ENCODE measurements around the gene CDHR5. TPM values are rescaled to one million over a fixed set of nuclear protein-coding genes. Genes with fewer than 3 reads are reported as not detected.
A peak's percentile ranks its signal among the peaks of the same experiment; 100 is the strongest.

The CDHR5 gene
- total and polyA plus RNA-seq, 3 experiments from 2014 or later, result not detected

DNA sequence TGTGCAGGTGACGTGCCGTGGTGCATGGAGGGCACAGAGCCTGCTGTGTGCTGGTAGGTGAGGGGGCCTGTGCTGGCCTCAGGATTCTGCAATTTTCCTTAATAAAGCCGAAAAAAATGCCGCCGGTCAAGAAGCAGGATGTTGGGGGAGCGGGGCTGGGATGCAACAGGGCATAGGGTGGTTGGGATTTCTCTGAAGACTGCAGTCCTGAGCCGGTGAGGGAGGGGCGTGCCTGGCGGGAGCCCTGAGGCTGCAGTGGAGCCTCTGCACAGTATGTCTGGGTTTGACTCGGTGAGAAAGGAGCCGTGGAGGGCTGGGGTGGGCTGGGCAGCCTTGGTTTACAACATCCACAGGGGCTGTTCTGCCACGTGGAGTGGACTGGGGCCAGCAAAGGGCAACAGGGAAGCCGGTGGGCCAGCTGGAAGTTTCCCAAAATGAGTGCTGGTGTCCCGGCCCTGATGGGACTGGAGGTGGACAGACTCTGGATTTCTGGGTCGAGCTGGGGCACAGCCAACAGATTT, 1.3 kb downstream of the CDHR5 start:
- H3K27me3 ChIP-seq (ENCODE audit: insufficient read depth, low read length, poor library complexity, severe bottlenecking), result peaks cover 4% of the 10 kb centered on the region
- H3K9me3 Mint-ChIP-seq, result peaks cover 0 to 2% (median 0%) of the 10 kb centered on the region in 5 donors
- DNase-seq, result no peak
- peak overlapping the region in 1 of 7 donors; percentile 12 for H3K4me3 Mint-ChIP-seq
- H3K4me3 ChIP-seq (ENCODE audit: low read length), result no peak overlapping the region
- ChIA-PET POLR2A (no interaction called here), CTCF (no interaction called here)
- H3K9me3 ChIP-seq (ENCODE audit: low read length), result no peaks in the 10 kb centered on the region
- no peaks in the 10 kb centered on the region for H3K36me3 ChIP-seq (ENCODE audit: insufficient read depth, low read length)
- H3K27ac Mint-ChIP-seq, result no peak overlapping the region
- H3K4me1 Mint-ChIP-seq, result peaks cover 6 to 11% (median 7%) of the 10 kb centered on the region in 3 donors
- H3K27me3 Mint-ChIP-seq, result peaks cover 15 to 22% of the 10 kb centered on the region in 2 donors
- H3K27ac ChIP-seq (ENCODE audit: low read depth, low read length), result no peak overlapping the region
- peaks cover 0 to 1% (median 1%) of the 10 kb centered on the region in 3 donors for H3K36me3 Mint-ChIP-seq
- peaks cover 2% of the 10 kb centered on the region for H3K4me1 ChIP-seq (ENCODE audit: insufficient read depth, low read length)

DNA sequence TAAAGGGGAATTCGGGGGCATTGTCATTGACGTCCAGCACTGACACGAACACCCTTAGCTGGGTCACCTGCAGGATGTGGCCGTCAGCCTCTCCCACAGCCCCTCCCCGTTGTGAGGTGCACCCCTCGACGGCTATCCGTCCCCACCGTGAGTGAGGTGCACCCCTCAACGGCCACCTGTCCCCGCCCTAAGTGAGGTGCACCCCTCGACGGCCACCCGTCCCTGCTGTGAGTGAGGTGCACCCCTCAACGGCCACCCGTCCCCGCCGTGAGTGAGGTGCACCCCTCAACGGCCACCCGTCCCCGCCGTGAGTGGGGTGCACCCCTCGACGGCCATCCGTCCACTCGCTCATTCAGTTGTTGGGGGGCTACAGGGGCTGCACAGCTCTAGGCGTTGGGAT, 2.9 kb downstream of the CDHR5 start:
- H3K4me1 Mint-ChIP-seq, result peaks cover 0 to 3% (median 1%) of the 10 kb centered on the region in 3 donors
- peaks cover 4% of the 10 kb centered on the region for H3K27me3 ChIP-seq (ENCODE audit: insufficient read depth, low read length, poor library complexity, severe bottlenecking)
- no peak for DNase-seq
- no peaks in the 10 kb centered on the region for H3K9me3 Mint-ChIP-seq
- no peak overlapping the region for H3K27ac Mint-ChIP-seq
- peaks cover 0 to 1% (median 0%) of the 10 kb centered on the region in 3 donors for H3K36me3 Mint-ChIP-seq
- no peaks in the 10 kb centered on the region for H3K9me3 ChIP-seq (ENCODE audit: low read length)
- ChIA-PET POLR2A (no interaction called here), CTCF (no interaction called here)
- H3K4me3 Mint-ChIP-seq, result no peak overlapping the region
- no peaks in the 10 kb centered on the region for H3K36me3 ChIP-seq (ENCODE audit: insufficient read depth, low read length)
- no peak overlapping the region for H3K4me3 ChIP-seq (ENCODE audit: low read length)
- no peaks in the 10 kb centered on the region for H3K4me1 ChIP-seq (ENCODE audit: insufficient read depth, low read length)
- H3K27ac ChIP-seq (ENCODE audit: low read depth, low read length), result no peak overlapping the region
- peaks cover 7 to 13% of the 10 kb centered on the region in 2 donors for H3K27me3 Mint-ChIP-seq

DNA sequence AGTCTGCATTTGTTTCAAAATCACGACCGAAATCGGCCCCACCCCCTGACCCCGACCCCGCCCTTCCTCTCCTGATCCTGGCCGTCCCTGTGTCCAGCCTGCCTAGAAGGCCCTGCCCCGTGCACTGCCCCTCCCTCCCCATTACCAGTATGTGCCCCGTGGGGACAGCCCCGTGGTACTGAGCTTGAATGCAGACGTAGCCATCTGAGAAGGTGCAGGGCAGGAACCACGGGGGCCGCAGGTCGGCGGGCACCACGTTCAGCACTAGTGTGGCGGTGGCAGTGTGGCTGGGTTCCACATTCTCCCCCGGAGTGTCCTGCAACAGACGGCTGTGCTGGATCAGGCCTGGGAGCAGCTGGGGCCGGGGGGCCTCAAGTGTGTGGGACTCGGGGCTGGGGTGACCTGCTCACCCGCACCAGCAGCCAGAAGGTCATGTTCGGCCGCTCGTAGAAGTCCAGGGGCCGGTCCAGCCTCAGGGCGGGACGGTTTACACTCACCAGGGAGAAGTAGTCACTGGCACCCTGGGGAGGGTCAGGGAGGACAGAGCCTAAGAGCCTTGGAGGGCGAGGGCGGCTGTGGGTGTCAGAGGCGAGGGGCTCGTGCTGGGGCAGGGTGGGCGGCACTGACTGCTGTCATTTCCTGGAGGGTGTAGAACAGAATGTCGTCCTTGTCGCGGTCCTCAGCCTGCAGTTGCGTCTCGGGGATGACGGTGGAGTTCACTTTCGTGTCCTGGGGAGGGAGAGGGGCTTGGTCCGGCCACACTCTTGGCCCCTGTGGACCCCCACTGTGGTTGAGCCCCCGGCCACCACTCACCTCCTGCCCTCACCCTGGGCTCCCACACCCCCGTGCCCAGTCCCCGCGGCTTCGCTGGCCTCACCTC, 3.6 kb downstream of the CDHR5 start:
- no peak overlapping the region for H3K4me3 ChIP-seq (ENCODE audit: low read length)
- Mint-ChIP-seq H3K4me1 (peaks cover 0 to 3% (median 1%) of the 10 kb centered on the region in 3 donors), H3K27ac (no peak overlapping the region), H3K9me3 (no peaks in the 10 kb centered on the region), H3K27me3 (peaks cover 7 to 9% of the 10 kb centered on the region in 2 donors), H3K36me3 (peaks cover 0 to 1% (median 0%) of the 10 kb centered on the region in 3 donors), H3K4me3 (no peak overlapping the region)
- no peaks in the 10 kb centered on the region for H3K4me1 ChIP-seq (ENCODE audit: insufficient read depth, low read length)
- H3K36me3 ChIP-seq (ENCODE audit: insufficient read depth, low read length), result no peaks in the 10 kb centered on the region
- H3K9me3 ChIP-seq (ENCODE audit: low read length), result no peaks in the 10 kb centered on the region
- ChIA-PET POLR2A (no interaction called here), CTCF (no interaction called here)
- H3K27ac ChIP-seq (ENCODE audit: low read depth, low read length), result no peak overlapping the region
- no peak for DNase-seq
- H3K27me3 ChIP-seq (ENCODE audit: insufficient read depth, low read length, poor library complexity, severe bottlenecking), result peaks cover 4% of the 10 kb centered on the region

DNA sequence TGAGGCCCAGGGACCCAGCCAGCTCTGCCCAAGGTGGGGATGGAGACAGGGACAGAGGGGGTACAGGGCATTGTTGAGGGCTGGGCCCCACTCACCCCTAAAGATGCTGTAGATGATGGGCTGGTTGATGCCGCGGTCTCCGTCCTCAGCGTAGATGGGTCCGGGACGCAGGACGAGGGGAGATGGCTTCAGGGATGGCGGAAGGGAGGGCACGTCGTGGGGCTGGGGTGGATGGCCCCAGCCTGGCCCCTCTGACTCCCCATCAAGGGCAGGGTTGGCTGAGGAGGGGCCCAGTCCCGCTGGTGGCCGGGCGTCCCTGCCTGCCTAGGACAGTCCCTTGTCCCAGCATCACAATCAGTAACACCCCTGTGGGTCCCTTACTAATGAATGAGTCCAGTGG, 4.6 kb downstream of the CDHR5 start:
- CTCF ChIA-PET, result no interaction called here
- H3K36me3 ChIP-seq (ENCODE audit: insufficient read depth, low read length), result no peaks in the 10 kb centered on the region
- peaks cover 2 to 6% of the 10 kb centered on the region in 2 donors for H3K27me3 Mint-ChIP-seq
- H3K27ac Mint-ChIP-seq, result no peak overlapping the region
- no peak overlapping the region for H3K27ac ChIP-seq (ENCODE audit: low read depth, low read length)
- H3K4me1 Mint-ChIP-seq, result peaks cover 0 to 7% (median 3%) of the 10 kb centered on the region in 3 donors
- H3K9me3 ChIP-seq (ENCODE audit: low read length), result no peaks in the 10 kb centered on the region
- H3K9me3 Mint-ChIP-seq, result no peaks in the 10 kb centered on the region
- peaks cover 0 to 7% (median 0%) of the 10 kb centered on the region in 3 donors for H3K36me3 Mint-ChIP-seq
- H3K4me3 ChIP-seq (ENCODE audit: low read length), result no peak overlapping the region
- POLR2A ChIA-PET, result no interaction called here
- H3K27me3 ChIP-seq (ENCODE audit: insufficient read depth, low read length, poor library complexity, severe bottlenecking), result no peaks in the 10 kb centered on the region
- no peak for DNase-seq
- no peak overlapping the region for H3K4me3 Mint-ChIP-seq
- H3K4me1 ChIP-seq (ENCODE audit: insufficient read depth, low read length), result no peaks in the 10 kb centered on the region

DNA sequence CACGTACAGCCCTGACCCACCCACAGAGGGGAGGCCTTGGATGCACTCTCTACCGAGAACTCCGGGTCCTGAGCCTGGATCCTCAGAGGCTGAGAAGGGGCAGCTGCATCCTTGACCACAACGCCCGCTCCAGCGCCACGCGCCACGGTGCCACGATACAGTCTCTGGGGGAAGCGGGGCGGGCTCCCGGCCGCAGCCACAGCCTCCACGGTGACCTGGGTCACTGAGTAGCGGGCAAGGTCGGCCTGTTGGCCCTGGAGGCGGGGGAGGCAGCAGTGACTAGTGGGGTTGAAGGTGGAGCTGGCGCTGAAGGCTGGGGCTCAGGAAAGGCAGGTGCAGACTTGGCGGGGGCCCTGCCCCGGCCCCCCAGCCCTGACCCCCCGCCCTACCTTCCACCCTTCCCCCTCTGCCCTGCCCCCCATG, 5.1 kb downstream of the CDHR5 start:
- CTCF ChIA-PET, result no interaction called here

DNA sequence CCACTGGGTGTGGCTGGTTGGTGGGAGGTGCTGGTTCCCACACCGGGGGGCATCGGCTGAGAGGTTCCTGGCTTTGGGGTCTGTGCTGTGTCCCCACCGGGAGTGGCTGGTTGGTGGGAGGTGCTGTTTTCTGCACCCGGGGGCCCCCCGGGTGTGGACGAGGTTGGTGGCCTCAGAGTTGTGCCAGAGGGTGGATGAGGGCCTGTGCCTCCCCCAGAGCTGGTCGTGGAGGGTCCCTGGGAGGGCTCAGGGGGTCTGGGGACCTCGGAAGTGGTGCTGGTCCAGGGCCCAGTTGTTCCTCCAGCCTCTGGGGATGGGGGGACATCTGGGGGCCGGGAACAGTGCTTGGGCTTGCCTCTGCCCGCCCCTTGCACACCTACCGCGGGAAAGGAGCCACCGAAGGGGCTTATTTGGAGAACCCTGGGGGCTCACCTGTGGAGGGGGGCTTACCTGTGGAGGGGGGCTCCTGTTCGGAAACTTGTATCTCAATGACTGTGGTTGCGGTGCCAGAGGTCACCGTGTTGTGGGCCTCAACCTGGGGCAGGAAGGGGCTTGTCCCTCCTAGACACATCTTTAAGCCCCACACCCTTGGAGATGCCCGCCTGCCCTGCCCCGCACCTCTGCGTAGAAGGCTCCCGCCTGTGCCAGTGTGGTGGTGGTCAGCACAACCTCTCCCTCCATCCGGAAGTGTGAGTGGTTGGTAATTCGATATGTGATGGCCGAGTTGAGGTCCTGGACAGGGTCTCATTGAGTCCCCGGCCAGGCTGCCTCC, 5.7 kb downstream of the CDHR5 start:
- Histone ChIP-seq H3K4me3 (ENCODE audit: low read length) (no peak overlapping the region), H3K27ac (ENCODE audit: low read depth, low read length) (no peak overlapping the region), H3K4me1 (ENCODE audit: insufficient read depth, low read length) (peaks cover 9% of the 10 kb centered on the region), H3K36me3 (ENCODE audit: insufficient read depth, low read length) (no peaks in the 10 kb centered on the region), H3K9me3 (ENCODE audit: low read length) (no peaks in the 10 kb centered on the region), H3K27me3 (ENCODE audit: insufficient read depth, low read length, poor library complexity, severe bottlenecking) (no peaks in the 10 kb centered on the region)
- peaks cover 2 to 6% of the 10 kb centered on the region in 2 donors for H3K27me3 Mint-ChIP-seq
- no peak overlapping the region for H3K27ac Mint-ChIP-seq
- CTCF ChIA-PET, result no interaction called here
- H3K4me1 Mint-ChIP-seq, result peaks cover 0 to 14% (median 8%) of the 10 kb centered on the region in 3 donors
- H3K36me3 Mint-ChIP-seq, result peaks cover 0 to 12% (median 0%) of the 10 kb centered on the region in 3 donors
- H3K4me3 Mint-ChIP-seq, result peak overlapping the region in 1 of 7 donors; percentile 23
- no peaks in the 10 kb centered on the region for H3K9me3 Mint-ChIP-seq
- DNase-seq, result no peak
- POLR2A ChIA-PET, result no interaction called here

More for the DNA sequence above, 5.1 kb downstream of the CDHR5 start:
- Mint-ChIP-seq H3K27me3 (peaks cover 2 to 6% of the 10 kb centered on the region in 2 donors), H3K4me3 (no peak overlapping the region), H3K4me1 (peaks cover 0 to 8% (median 3%) of the 10 kb centered on the region in 3 donors), H3K9me3 (no peaks in the 10 kb centered on the region), H3K27ac (no peak overlapping the region), H3K36me3 (peaks cover 0 to 7% (median 0%) of the 10 kb centered on the region in 3 donors)
- Histone ChIP-seq H3K4me3 (ENCODE audit: low read length) (no peak overlapping the region), H3K9me3 (ENCODE audit: low read length) (no peaks in the 10 kb centered on the region), H3K4me1 (ENCODE audit: insufficient read depth, low read length) (peaks cover 3% of the 10 kb centered on the region), H3K27ac (ENCODE audit: low read depth, low read length) (no peak overlapping the region), H3K36me3 (ENCODE audit: insufficient read depth, low read length) (no peaks in the 10 kb centered on the region), H3K27me3 (ENCODE audit: insufficient read depth, low read length, poor library complexity, severe bottlenecking) (no peaks in the 10 kb centered on the region)
- DNase-seq, result no peak
- POLR2A ChIA-PET, result no interaction called here

DNA sequence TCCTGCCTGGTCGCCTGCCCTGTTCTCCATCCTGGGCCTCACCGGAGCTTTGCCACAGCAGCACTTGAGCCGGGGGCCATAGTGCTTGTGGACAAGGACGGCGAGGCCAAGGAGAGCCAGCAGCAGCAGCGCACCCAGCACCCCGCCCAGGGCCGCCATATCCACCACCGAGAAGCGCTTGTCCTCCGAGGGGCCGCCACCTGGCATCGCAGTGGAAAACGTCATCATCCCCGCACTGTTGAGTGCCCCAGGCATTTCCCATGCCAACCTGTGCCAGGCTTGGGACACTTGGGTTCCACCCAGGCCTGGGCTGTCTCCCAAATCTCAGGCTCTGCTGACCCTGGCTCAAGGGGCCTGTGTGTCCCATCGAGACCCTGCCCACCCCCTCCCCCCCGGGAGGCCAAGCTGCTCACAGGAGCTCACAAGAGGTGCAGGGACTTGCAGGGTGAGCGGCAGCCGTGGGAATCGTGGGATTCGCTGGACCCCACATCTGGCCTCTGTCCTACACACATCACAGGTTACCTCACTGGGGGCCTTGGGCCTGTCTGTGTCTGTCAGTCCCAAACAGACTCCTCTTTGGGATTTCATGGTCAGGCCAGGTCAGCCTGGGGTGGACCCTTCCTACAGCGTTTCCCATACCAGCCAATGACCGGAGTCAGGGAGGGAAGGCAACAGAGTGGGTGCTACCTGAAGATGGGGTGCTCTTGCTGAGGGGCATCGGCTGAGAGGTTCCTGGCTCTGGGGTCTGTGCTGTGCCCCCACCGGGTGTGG, 6.7 kb downstream of the CDHR5 start:
- H3K27me3 Mint-ChIP-seq, result peaks cover under 1 to 2% of the 10 kb centered on the region in 2 donors

More for the DNA sequence above, 6.7 kb downstream of the CDHR5 start:
- peaks cover 1% of the 10 kb centered on the region for H3K36me3 ChIP-seq (ENCODE audit: insufficient read depth, low read length)
- ChIA-PET POLR2A (no interaction called here), CTCF (no interaction called here)
- H3K4me1 ChIP-seq (ENCODE audit: insufficient read depth, low read length), result peaks cover 17% of the 10 kb centered on the region
- no peaks in the 10 kb centered on the region for H3K9me3 ChIP-seq (ENCODE audit: low read length)
- Mint-ChIP-seq H3K4me3 (peak overlapping the region in 2 of 7 donors; percentile 23 to 82), H3K9me3 (no peaks in the 10 kb centered on the region), H3K4me1 (peaks cover 0 to 23% (median 8%) of the 10 kb centered on the region in 3 donors), H3K36me3 (peaks cover 0 to 13% (median 0%) of the 10 kb centered on the region in 3 donors), H3K27ac (peak overlapping the region in 1 of 8 donors; percentile 50)
- no peak for DNase-seq
- no peak overlapping the region for H3K27ac ChIP-seq (ENCODE audit: low read depth, low read length)
- no peak overlapping the region for H3K4me3 ChIP-seq (ENCODE audit: low read length)
- no peaks in the 10 kb centered on the region for H3K27me3 ChIP-seq (ENCODE audit: insufficient read depth, low read length, poor library complexity, severe bottlenecking)
